ENCODE data around the gene NAB1. TPM values are rescaled to one million over a fixed set of nuclear protein-coding genes. Genes with fewer than 3 reads are reported as not detected.
"Not testable (repeated sequence)": the region's sequence is repeated elsewhere in the genome, so short reads cannot be mapped to it uniquely, and the experiment has no call there.

The NAB1 gene
- total and polyA plus RNA-seq, 4 donors = 5.8 to 31.0 (median 18.7) TPM

DNA sequence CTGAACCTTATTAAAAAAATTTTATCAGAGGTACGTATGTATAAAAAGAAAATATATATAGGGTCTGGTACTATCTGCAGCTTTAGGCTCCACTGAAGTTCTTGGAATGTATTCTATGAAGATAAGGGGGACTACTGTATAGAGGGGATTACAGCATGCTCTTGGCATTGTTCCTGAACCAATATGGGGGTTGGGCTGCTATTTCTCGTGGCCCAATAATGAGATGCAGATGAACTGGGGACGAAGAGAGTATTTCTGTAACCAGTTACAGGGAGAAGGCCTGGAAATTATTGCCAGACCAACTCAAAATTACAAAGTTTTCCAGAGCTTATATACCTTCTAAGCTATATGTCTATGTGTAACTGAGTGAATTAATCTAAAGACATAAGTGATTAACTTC, 40.0 kb upstream of the NAB1 start:
- not testable (repeated sequence) for H3K9me3 ChIP-seq (ENCODE audit: control insufficient read depth in 4 of 4, low read length in 3 of 4); H3K27ac ChIP-seq (ENCODE audit: low read depth in 1 of 2, low read length in 2 of 2); H3K27me3 ChIP-seq (ENCODE audit: control insufficient read depth in 4 of 4, insufficient read depth in 4 of 4, low read length in 3 of 4); H3K36me3 ChIP-seq (ENCODE audit: control insufficient read depth in 4 of 4, insufficient read depth in 3 of 4, low read depth in 1 of 4, low read length in 3 of 4); H3K4me1 ChIP-seq (ENCODE audit: control insufficient read depth in 4 of 4, insufficient read depth in 4 of 4, low read length in 3 of 4); H3K9ac ChIP-seq (ENCODE audit: low read depth in 1 of 2, low read length in 2 of 2); DNase-seq (ENCODE audit: low spot score); H3K4me3 ChIP-seq (ENCODE audit: low read depth in 1 of 3, low read length in 3 of 3)
- whole genome bisulfite sequencing = 85% methylated on average over 3 of the region's 3 CpGs

DNA sequence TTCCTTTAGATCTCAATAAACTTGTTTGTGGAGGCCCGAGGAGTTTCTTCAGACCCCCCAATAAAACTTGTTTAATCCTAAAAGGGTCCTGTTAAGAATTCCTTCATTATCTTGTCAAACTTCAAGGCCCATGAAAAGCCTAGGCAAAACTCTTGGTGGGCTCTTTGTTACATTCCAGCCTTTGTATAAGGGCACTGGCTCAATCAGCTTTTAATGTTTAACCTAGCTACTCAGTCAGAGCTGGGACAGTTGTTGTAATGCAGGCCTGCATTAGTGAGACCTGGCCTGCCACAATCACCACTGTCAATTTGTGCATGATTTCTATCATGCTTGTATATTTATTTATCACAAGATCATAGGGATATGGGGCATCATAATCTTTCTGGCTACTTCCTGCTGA, 39.5 kb upstream of the NAB1 start:
- H3K27ac ChIP-seq (ENCODE audit: low read depth in 1 of 2, low read length in 2 of 2); H3K27me3 ChIP-seq (ENCODE audit: control insufficient read depth in 4 of 4, insufficient read depth in 4 of 4, low read length in 3 of 4); H3K4me1 ChIP-seq (ENCODE audit: control insufficient read depth in 4 of 4, insufficient read depth in 4 of 4, low read length in 3 of 4); H3K9me3 ChIP-seq (ENCODE audit: control insufficient read depth in 4 of 4, low read length in 3 of 4); H3K9ac ChIP-seq (ENCODE audit: low read depth in 1 of 2, low read length in 2 of 2); H3K4me3 ChIP-seq (ENCODE audit: low read depth in 1 of 3, low read length in 3 of 3); DNase-seq (ENCODE audit: low spot score); H3K36me3 ChIP-seq (ENCODE audit: control insufficient read depth in 4 of 4, insufficient read depth in 3 of 4, low read depth in 1 of 4, low read length in 3 of 4): not testable (repeated sequence)
- 69% methylated on average over 1 of the region's 1 CpG for WGBS

DNA sequence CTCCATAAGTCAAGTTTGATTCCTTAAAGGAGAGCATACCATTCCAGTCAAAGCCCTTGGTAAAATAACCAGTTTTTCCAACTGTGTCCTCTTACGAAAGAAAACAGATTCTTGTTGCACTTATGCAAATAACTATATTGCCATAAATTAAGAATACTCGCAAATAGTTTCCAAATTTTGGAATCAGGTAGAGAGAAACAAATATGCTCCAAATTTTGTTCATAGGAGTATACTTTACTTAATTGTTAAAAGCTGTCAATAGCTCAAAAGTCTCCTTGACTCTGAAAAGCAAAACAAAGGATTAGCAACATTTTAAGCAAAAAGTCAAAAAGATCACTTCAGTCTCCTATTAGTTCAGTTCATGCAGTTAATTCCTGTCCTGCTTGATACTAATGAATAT, 38.4 kb upstream of the NAB1 start:
- not testable (repeated sequence) for H3K4me3 ChIP-seq (ENCODE audit: low read depth in 1 of 3, low read length in 3 of 3); H3K27me3 ChIP-seq (ENCODE audit: control insufficient read depth in 4 of 4, insufficient read depth in 4 of 4, low read length in 3 of 4); H3K27ac ChIP-seq (ENCODE audit: low read depth in 1 of 2, low read length in 2 of 2); H3K9me3 ChIP-seq (ENCODE audit: control insufficient read depth in 4 of 4, low read length in 3 of 4); H3K4me1 ChIP-seq (ENCODE audit: control insufficient read depth in 4 of 4, insufficient read depth in 4 of 4, low read length in 3 of 4); DNase-seq (ENCODE audit: low spot score); H3K36me3 ChIP-seq (ENCODE audit: control insufficient read depth in 4 of 4, insufficient read depth in 3 of 4, low read depth in 1 of 4, low read length in 3 of 4); H3K9ac ChIP-seq (ENCODE audit: low read depth in 1 of 2, low read length in 2 of 2)
- WGBS = 96% methylated on average over 2 of the region's 2 CpGs

DNA sequence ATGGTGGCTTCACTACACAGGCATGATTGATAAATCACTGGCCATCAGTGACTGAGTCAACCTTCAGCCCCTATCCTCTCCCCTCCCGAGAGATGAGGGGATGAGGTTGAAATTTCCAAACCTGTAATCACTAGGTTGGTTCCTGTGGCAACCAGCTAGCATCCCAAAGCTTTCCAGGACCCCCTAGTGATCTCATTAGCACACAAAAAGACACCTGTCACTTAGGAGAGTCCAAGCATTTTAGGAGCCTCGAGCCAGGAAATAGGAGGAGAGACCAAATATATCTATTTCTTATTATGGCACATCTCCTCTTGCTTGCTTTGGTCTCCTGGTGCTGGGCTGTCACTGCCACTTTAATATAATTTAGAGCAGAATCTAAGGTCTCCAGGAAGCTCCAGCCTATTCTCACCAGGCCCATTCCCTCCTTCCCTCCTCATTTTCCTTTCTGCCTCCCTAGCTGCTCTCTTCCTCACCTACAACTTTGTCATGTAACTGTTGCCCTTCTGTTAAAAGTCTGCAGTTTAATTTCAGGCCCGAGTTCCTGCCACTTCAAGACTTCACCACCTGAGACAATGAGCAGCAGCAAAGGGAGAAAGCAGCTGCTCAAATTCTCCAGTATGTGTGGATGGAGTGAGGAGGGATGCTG, 33.2 kb upstream of the NAB1 start:
- Histone ChIP-seq H3K9ac (ENCODE audit: low read depth in 1 of 2, low read length in 2 of 2) (no peak overlapping the region), H3K27me3 (ENCODE audit: control insufficient read depth in 4 of 4, insufficient read depth in 4 of 4, low read length in 3 of 4) (no peaks in the 10 kb centered on the region), H3K4me3 (ENCODE audit: low read depth in 1 of 3, low read length in 3 of 3) (no peak overlapping the region), H3K9me3 (ENCODE audit: control insufficient read depth in 4 of 4, low read length in 3 of 4) (no peaks in the 10 kb centered on the region), H3K36me3 (ENCODE audit: control insufficient read depth in 4 of 4, insufficient read depth in 3 of 4, low read depth in 1 of 4, low read length in 3 of 4) (no peaks in the 10 kb centered on the region), H3K27ac (ENCODE audit: low read depth in 1 of 2, low read length in 2 of 2) (no peak overlapping the region), H3K4me1 (ENCODE audit: control insufficient read depth in 4 of 4, insufficient read depth in 4 of 4, low read length in 3 of 4) (no peaks in the 10 kb centered on the region)
- 82% methylated on average over 3 of the region's 3 CpGs for WGBS
- DNase-seq (ENCODE audit: low spot score) = no peak
- TF ChIP-seq JUND (IDR thresholded peaks at IDR 0.05) (no peak), FOXA1 (IDR thresholded peaks at IDR 0.05) (no peak), NR2F2 (IDR thresholded peaks at IDR 0.05) (no peak), SP1 (IDR thresholded peaks at IDR 0.05) (no peak), HNF4G (IDR thresholded peaks at IDR 0.05) (no peak), YY1 (IDR thresholded peaks at IDR 0.05) (no peak), RXRA (IDR thresholded peaks at IDR 0.05) (no peak), FOXA2 (IDR thresholded peaks at IDR 0.05) (no peak), RAD21 (IDR thresholded peaks at IDR 0.05) (no peak)
- TF ChIP-seq, protein P1, sequence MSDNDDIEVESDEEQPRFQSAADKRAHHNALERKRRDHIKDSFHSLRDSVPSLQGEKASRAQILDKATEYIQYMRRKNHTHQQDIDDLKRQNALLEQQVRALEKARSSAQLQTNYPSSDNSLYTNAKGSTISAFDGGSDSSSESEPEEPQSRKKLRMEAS (IDR thresholded peaks at IDR 0.05) = no peak
- TF ChIP-seq, protein P2, sequence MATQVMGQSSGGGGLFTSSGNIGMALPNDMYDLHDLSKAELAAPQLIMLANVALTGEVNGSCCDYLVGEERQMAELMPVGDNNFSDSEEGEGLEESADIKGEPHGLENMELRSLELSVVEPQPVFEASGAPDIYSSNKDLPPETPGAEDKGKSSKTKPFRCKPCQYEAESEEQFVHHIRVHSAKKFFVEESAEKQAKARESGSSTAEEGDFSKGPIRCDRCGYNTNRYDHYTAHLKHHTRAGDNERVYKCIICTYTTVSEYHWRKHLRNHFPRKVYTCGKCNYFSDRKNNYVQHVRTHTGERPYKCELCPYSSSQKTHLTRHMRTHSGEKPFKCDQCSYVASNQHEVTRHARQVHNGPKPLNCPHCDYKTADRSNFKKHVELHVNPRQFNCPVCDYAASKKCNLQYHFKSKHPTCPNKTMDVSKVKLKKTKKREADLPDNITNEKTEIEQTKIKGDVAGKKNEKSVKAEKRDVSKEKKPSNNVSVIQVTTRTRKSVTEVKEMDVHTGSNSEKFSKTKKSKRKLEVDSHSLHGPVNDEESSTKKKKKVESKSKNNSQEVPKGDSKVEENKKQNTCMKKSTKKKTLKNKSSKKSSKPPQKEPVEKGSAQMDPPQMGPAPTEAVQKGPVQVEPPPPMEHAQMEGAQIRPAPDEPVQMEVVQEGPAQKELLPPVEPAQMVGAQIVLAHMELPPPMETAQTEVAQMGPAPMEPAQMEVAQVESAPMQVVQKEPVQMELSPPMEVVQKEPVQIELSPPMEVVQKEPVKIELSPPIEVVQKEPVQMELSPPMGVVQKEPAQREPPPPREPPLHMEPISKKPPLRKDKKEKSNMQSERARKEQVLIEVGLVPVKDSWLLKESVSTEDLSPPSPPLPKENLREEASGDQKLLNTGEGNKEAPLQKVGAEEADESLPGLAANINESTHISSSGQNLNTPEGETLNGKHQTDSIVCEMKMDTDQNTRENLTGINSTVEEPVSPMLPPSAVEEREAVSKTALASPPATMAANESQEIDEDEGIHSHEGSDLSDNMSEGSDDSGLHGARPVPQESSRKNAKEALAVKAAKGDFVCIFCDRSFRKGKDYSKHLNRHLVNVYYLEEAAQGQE (IDR thresholded peaks at IDR 0.05) = no peak
- TF ChIP-seq, protein P3, sequence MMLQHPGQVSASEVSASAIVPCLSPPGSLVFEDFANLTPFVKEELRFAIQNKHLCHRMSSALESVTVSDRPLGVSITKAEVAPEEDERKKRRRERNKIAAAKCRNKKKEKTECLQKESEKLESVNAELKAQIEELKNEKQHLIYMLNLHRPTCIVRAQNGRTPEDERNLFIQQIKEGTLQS (IDR thresholded peaks at IDR 0.05) = no peak
- TF ChIP-seq, protein P4, sequence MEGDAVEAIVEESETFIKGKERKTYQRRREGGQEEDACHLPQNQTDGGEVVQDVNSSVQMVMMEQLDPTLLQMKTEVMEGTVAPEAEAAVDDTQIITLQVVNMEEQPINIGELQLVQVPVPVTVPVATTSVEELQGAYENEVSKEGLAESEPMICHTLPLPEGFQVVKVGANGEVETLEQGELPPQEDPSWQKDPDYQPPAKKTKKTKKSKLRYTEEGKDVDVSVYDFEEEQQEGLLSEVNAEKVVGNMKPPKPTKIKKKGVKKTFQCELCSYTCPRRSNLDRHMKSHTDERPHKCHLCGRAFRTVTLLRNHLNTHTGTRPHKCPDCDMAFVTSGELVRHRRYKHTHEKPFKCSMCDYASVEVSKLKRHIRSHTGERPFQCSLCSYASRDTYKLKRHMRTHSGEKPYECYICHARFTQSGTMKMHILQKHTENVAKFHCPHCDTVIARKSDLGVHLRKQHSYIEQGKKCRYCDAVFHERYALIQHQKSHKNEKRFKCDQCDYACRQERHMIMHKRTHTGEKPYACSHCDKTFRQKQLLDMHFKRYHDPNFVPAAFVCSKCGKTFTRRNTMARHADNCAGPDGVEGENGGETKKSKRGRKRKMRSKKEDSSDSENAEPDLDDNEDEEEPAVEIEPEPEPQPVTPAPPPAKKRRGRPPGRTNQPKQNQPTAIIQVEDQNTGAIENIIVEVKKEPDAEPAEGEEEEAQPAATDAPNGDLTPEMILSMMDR (IDR thresholded peaks at IDR 0.05; ENCODE audit: low read depth, low read length, missing input control) = no peak

Data from liver (tissue), 9 donors.